ENCODE data around the gene STK38.

GRCh38 chr6:36463676-36464075 lies 83.6 kb downstream of the STK38 start:
- no peak for TF ChIP-seq POLR2AphosphoS5 (IDR thresholded peaks at IDR 0.05; ENCODE audit: low read depth, low read length)
- no peak for TF ChIP-seq CTCF (IDR thresholded peaks at IDR 0.05 in 2 of 3, conservative IDR thresholded peaks at IDR 0.05 in 1 of 3; ENCODE audit: borderline replicate concordance in 1 of 3, insufficient read depth in 1 of 3, low read depth in 2 of 3, low read length in 2 of 3)
- no peak for TF ChIP-seq SIN3A (IDR thresholded peaks at IDR 0.05; ENCODE audit: low read depth)
- TF ChIP-seq POLR2A (IDR thresholded peaks at IDR 0.05; ENCODE audit: borderline replicate concordance, extremely low read depth, insufficient read depth, insufficient read length) = no peak
- TF ChIP-seq ZFX (IDR thresholded peaks at IDR 0.05) = no peak

All from HCT116 (cell line).